ENCODE data around the gene LTC4S. TPM values are rescaled to one million over a fixed set of nuclear protein-coding genes. Genes with fewer than 3 reads are reported as not detected.
A peak's percentile ranks its signal among the peaks of the same experiment; 100 is the strongest.

LTC4S gene
- total RNA-seq, 1 experiment from 2014 or later, result 2.4 TPM

GRCh38 chr5:179795049-179795862 is 1.5 kb downstream of the LTC4S start:
- intact Hi-C loops (cut with micrococcal nuclease; ENCODE audit: unreplicated experiment), result loop anchor here (1.0 to 10.0 kb wide), 2 partner anchors 32 to 120 kb away; no protein-coding TSS in a partner anchor
- H3K27ac Mint-ChIP-seq (ENCODE audit: unreplicated experiment), result peak overlapping the region; percentile 53
- CTCF ChIA-PET, result interaction anchor here (0.6 to 1.5 kb wide), 11 partner anchors 10 to 117 kb away, joined by 3 to 11 read pairs (median 5); partner anchors contain the start of genes CBY3 and MAML1

GRCh38 chr5:179795863-179796833 is 2.4 kb downstream of the LTC4S start:
- intact Hi-C loops (cut with micrococcal nuclease; ENCODE audit: unreplicated experiment), result loop anchor here (1.0 to 10.0 kb wide), 3 partner anchors 33 to 121 kb away; partner anchors contain the start of gene MAML1
- CTCF ChIA-PET, result interaction anchor here (0.6 to 1.5 kb wide), 11 partner anchors 11 to 117 kb away, joined by 3 to 11 read pairs (median 5); partner anchors contain the start of genes CBY3 and MAML1
- H3K27ac Mint-ChIP-seq (ENCODE audit: unreplicated experiment), result peak overlapping the region; percentile 62

More at GRCh38 chr5:179795049-179795862, 1.5 kb downstream of the LTC4S start:
- Mint-ChIP-seq H3K4me1 (ENCODE audit: low read depth, unreplicated experiment) (peaks cover 7% of the 10 kb centered on the region), H3K36me3 (ENCODE audit: insufficient read depth, unreplicated experiment) (peaks cover 54% of the 10 kb centered on the region), H3K9me3 (ENCODE audit: unreplicated experiment) (no peaks in the 10 kb centered on the region), H3K4me3 (ENCODE audit: unreplicated experiment) (peak overlapping the region; percentile 74), H3K27me3 (ENCODE audit: insufficient read depth, unreplicated experiment) (no peaks in the 10 kb centered on the region)
- Histone ChIP-seq H3K4me3 (ENCODE audit: low read depth, low read length) (peak overlapping the region; percentile 77), H3K27me3 (replicated peaks; ENCODE audit: control insufficient read depth, insufficient read depth, low read length) (no peaks in the 10 kb centered on the region), H3K4me1 (peaks cover 14% of the 10 kb centered on the region; the same call in 1 of the 2 replicates), H3K9me3 (no peaks in the 10 kb centered on the region), H3K36me3 (ENCODE audit: control insufficient read depth, insufficient read depth, low read length) (peaks cover 7% of the 10 kb centered on the region; the same call in 1 of the 2 replicates)
- no peak for TF ChIP-seq CTCF (IDR thresholded peaks at IDR 0.05; ENCODE audit: insufficient read depth in 1 of 2, low read depth in 1 of 2, low read length in 1 of 2, severe bottlenecking in 1 of 2, unreplicated experiment in 1 of 2)
- POLR2A ChIA-PET, result interaction anchor here (0.6 to 1.3 kb wide), 3 partner anchors 28 to 115 kb away, joined by 3 to 5 read pairs (median 5); partner anchors contain the start of gene CBY3
- DNase-seq, result peak; percentile 61 to 84
- BruUV-seq (replicated peaks), result TSS peak; percentile 3

More at GRCh38 chr5:179795863-179796833, 2.4 kb downstream of the LTC4S start:
- H3K4me3 ChIP-seq (ENCODE audit: low read depth, low read length), result peak overlapping the region; percentile 77
- peaks cover 14% of the 10 kb centered on the region; the same call in 1 of the 2 replicates for H3K4me1 ChIP-seq
- H3K9me3 ChIP-seq, result no peaks in the 10 kb centered on the region
- Mint-ChIP-seq H3K27me3 (ENCODE audit: insufficient read depth, unreplicated experiment) (no peaks in the 10 kb centered on the region), H3K4me3 (ENCODE audit: unreplicated experiment) (peak overlapping the region; percentile 74), H3K9me3 (ENCODE audit: unreplicated experiment) (no peaks in the 10 kb centered on the region), H3K4me1 (ENCODE audit: low read depth, unreplicated experiment) (peaks cover 7% of the 10 kb centered on the region), H3K36me3 (ENCODE audit: insufficient read depth, unreplicated experiment) (peaks cover 62% of the 10 kb centered on the region)
- peak; percentile 49 to 71 for TF ChIP-seq CTCF (IDR thresholded peaks at IDR 0.05; ENCODE audit: insufficient read depth in 1 of 2, low read depth in 1 of 2, low read length in 1 of 2, severe bottlenecking in 1 of 2, unreplicated experiment in 1 of 2)
- DNase-seq, result peak; percentile 91 to 95
- POLR2A ChIA-PET, result interaction anchor here (0.6 to 1.3 kb wide), 3 partner anchors 29 to 115 kb away, joined by 3 to 5 read pairs (median 5); partner anchors contain the start of gene CBY3
- BruUV-seq (replicated peaks), result no TSS peak
- H3K36me3 ChIP-seq (ENCODE audit: control insufficient read depth, insufficient read depth, low read length), result peaks cover 7% of the 10 kb centered on the region; the same call in 1 of the 2 replicates
- no peaks in the 10 kb centered on the region for H3K27me3 ChIP-seq (replicated peaks; ENCODE audit: control insufficient read depth, insufficient read depth, low read length)

Data from Caco-2 (cell line).